GM18873 (cell line): ENCODE data around the gene TNPO2.

Source experiments
- ATAC-seq: cut with Tn5 transposase; IDR thresholded peaks from one replicate; pipeline ENCODE4 v1.9.1; 2021; ENCODE audit warnings: mild to moderate bottlenecking, moderate library complexity, moderate number of reproducible peaks; ENCODE audit not compliant: unreplicated experiment, low FRiP score

TNPO2 gene

DNA sequence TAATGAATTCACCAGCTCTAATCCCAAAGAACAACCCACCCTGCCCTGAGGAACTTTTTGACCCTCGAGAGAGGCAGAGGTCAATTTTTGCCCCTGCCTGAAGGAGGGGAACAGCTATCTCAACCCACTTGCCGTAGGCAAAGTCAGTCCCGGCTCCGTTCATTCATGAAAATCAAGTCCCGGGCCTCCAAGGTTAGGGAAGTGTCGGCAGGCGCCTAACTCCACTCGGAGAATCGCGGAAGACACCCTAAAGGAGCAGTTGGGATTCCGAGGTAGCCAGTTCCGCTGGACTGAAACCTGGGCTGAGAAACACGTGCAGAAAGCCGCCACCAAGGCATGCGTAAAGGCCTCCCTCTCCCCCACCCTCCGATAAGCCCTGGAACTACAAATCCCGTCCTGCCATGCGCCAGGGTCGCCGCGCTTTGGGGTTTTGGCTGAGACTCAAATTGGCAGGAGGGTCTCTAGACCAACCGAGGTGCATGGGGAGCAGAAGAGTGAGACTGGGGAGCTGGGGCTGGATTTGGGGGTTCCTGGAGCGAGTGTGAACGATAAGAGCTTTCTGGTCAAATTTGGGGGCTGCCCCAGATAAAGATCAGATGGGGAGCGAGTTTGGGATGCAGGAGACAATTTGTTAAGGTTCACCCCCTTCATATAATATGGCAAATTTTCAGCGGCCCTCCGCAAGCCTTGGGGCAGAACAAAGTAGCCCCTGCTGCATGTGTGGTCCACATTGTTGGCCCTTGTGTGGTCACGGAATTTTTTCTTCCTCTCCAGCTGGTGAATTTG, at the start of gene TNPO2:
Gene TNPO2, minus strand, starts transcription at position 292 of the 786 bp plus-strand sequence. CDS start 2,955 bp downstream, outside the sequence.
- ATAC-seq, result no peak

GRCh38 chr19:12772323-12772722, 48.6 kb upstream of the TNPO2 start:
- ATAC-seq, result no peak

DNA sequence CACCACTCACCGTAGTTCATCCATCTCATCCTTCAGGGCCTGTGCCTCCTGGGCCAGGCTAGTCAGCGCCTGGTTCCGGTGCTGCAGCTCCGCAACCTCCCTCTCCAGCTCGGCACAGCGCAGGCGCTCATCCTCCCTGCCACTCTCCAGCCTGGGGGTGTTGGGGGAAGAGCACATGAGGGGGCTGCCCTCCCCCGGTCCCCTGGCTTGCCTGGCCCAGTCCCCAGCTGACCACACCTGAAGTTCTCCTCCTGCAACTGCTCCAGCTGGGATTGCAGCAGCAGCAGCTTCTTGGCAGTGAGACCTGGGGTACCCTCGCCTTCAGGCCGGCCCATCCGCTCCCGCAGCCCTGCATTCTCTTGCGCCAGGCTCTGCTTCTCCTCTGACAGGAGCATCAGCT, 47.2 kb upstream of the TNPO2 start:
- ATAC-seq, result no peak

- ATAC-seq, result no peak
Measured at GRCh38 chr19:12769689-12770088, 46.0 kb upstream of the TNPO2 start.

DNA sequence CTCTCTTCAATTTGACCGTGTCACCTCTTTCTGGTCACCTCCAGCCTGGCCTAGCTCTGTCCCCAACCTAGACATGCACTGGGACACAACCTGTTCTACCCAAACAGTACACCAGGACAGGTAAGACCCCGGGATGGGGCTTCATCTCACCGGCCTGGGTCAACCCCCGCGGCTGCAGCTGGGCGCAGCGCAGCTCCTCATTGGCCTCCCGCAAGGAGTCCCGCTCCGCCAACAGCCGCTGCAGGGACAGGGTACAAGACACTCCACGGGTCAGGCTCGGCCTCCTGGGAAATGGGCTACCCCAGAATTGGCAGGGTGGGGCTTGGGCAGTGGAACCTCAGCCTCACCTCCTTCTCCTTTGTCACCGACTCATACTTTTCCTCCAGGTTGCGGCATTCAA, 43.9 kb upstream of the TNPO2 start:
- no peak for ATAC-seq

GRCh38 chr19:12767150-12767549, 43.4 kb upstream of the TNPO2 start:
- ATAC-seq, result no peak

DNA sequence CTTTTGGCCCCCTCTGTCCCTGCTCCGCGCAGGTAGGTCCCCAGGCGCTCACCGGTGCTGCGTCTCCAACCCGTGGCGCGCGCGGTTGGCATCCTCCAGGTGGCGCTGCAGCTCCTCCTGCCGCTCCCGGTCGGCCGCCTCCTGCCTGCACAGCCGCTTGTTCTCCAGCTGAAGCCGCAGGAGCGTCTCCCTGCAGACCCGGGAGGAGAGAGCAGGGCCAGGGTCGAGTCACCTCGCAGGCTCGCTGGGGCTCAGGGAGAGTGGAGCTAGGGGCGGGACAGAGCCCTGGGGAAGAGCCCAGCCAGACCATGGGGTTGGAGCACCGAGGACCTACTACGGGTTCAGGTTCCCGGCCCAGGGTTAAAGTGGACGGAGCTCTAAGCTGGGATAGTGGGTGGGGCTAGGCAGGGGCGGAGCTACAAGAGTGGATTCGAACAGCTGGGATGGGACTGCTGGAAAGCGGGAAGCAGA, 42.4 kb upstream of the TNPO2 start:
- no peak for ATAC-seq

DNA sequence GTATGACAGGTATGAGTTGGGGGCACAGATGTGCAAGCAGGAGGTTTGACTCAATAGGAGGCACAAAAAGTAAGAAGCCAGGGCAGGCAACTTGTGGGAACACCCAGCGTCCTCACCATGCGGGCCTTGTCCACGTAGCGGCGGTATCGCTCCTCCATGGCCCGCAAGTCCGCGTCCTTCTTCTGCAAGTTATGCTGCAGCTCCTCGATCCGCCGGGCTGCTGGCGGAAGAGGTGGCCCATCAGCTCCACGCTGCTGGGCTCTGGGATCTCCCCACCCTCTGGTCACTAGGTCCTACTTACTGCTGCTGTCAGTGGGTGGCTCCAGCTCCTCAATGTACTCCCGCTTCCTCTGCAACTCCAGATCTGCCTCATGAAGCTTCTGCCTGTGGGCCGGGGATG, 41.0 kb upstream of the TNPO2 start:
- no peak for ATAC-seq

DNA sequence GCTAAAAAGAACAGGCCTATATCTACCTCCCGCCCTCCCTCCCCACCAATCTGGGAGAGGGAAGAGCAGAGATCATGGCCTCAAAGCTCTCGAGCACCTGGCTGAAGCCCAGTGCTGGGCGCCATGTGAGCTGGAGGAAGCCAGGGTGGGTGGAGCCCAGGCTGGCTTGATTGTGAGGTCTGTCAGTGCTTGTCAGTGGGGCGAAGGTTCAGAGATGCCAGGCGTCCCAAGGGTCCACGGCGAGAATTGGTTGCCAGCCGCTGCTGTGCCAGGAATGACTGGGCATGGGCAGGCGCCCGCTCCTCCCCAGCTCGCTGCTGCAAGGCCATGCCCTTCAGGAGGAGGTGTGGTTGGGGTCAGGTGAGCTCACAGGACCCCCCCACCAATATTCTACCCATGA, 39.4 kb upstream of the TNPO2 start:
- ATAC-seq, result no peak

GRCh38 chr19:12759686-12760085, 36.0 kb upstream of the TNPO2 start:
- ATAC-seq, result no peak

- ATAC-seq, result no peak
Measured at GRCh38 chr19:12757544-12758274, 34.0 kb upstream of the TNPO2 start.

DNA sequence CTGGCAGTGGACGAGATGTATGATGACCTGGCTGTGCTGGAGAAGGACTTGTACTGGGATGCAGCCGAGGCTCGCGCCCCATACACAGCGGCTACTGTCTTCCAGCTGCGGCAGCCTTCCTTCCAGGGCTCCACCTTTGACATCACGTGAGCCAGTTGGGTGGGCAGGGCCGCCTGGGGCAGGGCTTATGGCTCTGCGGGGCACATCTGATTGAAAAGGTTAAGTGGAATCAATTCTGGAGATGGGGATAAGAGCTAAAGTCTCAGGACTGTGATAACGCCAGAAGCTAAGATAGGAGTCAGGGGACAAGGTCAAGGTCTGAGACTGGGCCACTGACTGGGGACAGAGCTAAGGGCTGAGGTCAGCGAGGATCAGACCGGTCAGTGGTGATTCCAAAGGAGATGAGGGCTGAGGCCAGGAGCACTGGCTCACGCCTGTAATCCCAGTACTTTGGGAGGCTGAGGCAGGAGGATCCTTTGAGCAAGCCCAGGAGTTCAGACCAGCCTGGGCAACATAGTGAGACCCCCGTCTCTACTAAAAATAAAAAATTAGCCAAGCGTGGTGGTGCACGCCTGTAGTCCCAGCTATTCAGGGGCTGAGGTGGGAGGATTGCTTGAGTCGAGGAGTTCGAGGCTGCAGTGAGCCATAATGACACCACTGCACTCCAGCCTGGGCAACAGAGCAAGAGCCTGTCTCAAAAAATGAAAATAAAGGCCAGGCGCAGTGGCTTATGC, 32.6 kb upstream of the TNPO2 start:
- no peak for ATAC-seq

GRCh38 chr19:12754465-12755196, 30.9 kb upstream of the TNPO2 start:
- ATAC-seq, result no peak

DNA sequence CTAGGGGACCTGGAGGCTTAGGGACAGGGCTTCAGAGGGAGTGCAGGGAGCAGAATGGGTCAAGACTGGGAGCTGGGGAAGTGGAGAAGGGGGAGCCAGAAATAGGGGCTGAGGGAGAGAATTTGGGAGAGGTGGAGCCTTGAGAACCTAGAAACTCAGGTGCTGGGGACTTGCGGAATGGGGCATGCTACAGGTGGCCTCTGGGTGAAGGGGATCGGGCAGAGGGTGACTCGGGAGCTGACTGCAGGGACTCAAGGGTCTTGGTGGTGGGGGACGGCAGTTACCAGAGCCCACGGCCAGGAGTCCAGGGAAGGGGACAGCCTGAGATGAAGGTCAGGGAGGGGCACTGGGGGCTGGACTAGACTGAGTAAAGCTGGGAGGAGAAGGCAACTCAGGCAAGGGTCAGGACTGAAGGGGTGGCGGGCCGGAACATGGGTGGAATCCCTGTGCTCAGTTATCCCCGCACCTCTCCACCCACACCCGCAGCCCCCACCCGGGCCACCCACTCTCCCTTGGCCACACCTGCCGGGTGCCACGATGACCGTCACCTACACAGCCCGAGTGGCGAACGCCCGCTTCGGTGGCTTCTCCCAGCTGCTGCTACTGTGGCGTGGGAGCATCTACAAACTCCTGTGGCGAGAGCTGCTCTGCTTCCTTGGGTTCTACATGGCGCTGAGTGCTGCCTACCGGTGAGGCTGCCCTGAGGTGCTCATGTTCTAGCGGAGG, 28.5 kb upstream of the TNPO2 start:
- ATAC-seq, result no peak

DNA sequence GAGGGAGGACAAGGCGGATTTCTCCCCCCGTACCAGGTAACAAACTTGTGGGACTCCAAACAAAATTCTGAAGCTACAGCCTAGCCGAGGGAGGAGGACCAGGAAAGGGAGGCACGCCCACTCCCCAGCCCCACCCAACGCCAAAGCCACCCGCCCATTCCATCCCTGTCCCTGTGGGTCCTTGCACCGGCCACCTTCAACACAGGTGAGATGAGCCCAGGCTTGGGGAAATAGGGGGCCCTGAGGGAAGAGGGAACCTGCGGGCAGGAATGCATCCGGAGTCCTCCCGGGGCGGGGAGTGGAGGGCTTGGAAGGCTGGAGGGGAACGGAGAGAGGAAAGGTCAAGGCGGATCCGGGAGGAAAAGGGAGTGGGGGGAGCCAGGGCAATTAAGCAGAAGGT, 27.9 kb upstream of the TNPO2 start, which contains the start of gene BEST2:
Gene BEST2, plus strand, starts transcription at position 157 of the 400 bp plus-strand sequence. CDS start 802 bp downstream, outside the sequence.
- no peak for ATAC-seq

GRCh38 chr19:12750851-12751250, 27.1 kb upstream of the TNPO2 start:
- ATAC-seq, result no peak

DNA sequence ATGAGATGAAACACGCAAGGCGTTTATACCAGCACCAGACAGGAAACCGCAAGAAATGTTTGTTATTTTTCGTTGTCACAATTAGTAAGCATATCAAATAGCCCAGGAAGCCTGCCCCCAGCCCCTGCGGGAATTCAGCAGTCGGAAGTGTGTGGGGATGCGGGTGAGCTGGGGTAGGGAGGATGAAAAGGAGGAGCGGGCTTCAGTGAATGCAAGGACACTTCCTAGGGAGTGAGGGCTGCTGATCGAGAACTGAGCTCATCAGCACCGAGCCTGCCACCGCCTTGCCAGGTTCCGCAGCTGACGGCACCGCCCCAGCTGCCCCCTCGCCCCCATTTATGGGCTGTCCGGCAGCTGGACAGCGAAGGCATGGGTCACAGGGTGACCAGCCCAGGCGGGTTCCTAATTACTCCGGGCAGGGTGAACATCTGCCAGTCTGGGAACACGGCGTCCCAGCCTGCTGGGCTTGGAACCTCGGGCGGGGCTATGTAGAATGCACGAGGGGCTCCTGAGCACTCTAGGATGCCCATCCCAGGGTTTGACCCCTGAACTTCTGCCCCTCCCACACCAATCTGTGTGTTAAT, 26.3 kb upstream of the TNPO2 start:
- ATAC-seq, result no peak

DNA sequence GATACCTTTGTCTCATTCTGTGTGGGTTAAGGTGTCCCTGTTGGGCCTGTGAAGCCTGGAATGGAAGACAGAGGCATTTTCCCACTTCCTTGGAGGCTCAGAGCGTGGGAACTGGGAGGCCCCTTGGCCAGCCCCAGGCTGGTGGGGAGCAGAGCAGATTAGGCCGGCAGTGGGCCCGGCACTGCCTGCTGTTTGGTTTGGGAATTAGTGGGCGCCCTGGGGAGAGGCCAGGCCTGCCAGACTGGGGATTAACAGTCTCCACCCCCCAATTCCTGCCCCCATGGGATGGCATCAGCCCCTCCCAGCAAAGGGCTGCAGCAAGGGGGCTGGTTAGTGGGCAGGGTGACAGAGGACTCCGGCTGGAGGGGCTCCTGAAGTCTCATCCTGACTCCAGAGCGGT, 24.8 kb upstream of the TNPO2 start:
- ATAC-seq, result no peak

DNA sequence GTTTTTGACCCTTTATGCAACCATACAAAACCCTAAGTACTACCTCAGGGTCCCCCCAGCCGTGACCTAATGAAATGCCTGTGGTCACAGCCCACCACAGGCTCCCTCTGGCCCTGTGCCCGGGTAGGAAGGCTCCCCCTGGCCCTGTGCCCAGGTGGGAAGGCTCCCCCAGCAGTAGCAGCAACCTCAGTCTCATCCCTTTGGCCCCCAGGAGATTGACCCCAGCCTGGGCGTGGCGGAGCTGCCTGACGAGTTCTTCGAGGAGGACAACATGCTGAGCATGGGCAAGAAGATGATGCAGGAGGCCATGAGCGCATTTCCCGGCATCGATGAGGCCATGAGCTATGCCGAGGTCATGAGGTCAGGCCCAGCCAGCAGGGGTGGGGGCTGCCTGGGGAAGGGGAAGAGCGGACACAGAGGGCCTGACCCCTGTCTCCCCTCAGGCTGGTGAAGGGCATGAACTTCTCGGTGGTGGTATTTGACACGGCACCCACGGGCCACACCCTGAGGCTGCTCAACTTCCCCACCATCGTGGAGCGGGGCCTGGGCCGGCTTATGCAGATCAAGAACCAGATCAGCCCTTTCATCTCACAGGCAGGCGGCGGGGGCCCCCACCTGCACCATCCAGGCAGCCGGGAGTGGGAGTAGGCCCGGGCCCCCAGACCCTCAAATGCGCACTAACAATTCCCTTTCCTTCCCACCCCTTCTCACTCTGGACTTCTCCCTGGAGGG, 21.6 kb upstream of the TNPO2 start:
- ATAC-seq, result no peak
